Measurements from ENCODE around the gene BAIAP3. TPM values are rescaled to one million over a fixed set of nuclear protein-coding genes. Genes with fewer than 3 reads are reported as not detected.

The BAIAP3 gene
- total RNA-seq, 1 experiment from 2014 or later = 6.8 TPM

DNA sequence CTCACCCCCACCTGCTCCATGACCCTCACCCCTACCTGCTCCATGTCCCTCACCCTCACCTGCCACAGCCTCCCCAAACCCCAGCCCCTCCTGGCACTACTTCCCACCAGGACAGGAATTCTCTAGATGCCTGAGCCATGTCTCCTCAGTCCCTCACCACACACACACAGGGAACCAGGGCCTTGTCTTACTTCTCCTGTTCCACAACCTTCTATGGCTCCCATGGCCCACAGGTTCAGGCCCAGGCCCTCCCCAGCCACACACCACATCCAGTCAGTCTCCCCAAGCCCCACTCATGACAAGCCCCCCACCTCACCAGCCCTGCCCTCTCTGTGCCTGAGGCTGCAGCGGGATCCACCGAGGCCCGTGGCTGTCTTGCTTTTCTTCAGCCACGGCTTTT is 27.1 kb upstream of the BAIAP3 start:
- H3K9ac ChIP-seq (ENCODE audit: extremely low read depth, insufficient read length, low read length) = no peak overlapping the region
- WGBS (ENCODE audit: extremely low coverage, insufficient read length, low lambda C conversion rate) = no CpG with 5 or more reads among the region's 4 CpGs
- no peak overlapping the region for H3K56ac ChIP-seq (ENCODE audit: insufficient read length, low read depth, low read length)
- H3K4me1 ChIP-seq (ENCODE audit: insufficient read depth, low read length) = no peaks in the 10 kb centered on the region; the same call in 1 of the 2 replicates
- H3K27ac Mint-ChIP-seq = peak overlapping the region in 2 of 3 experiments; percentile 78 to 83; a peak in 2 of 7 replicates
- H2BK5ac ChIP-seq (ENCODE audit: insufficient read length, low read length) = no peak overlapping the region
- H2AK5ac ChIP-seq (ENCODE audit: insufficient read length, low read length) = no peak overlapping the region
- H3K36me3 Mint-ChIP-seq (ENCODE audit: insufficient read depth in 1 of 3, low read depth in 3 of 3) = peaks cover 6 to 12% (median 11%) of the 10 kb centered on the region in 3 experiments
- no peak overlapping the region for H4K8ac ChIP-seq (replicated peaks; ENCODE audit: insufficient read length, low read depth, low read length)
- H3K4me1 Mint-ChIP-seq = peaks cover 19 to 37% of the 10 kb centered on the region in 2 experiments
- H3T11ph ChIP-seq (ENCODE audit: low read length) = no peak overlapping the region
- no peak overlapping the region for H2BK120ac ChIP-seq (ENCODE audit: low read depth, low read length, poor library complexity, severe bottlenecking)
- H2BK15ac ChIP-seq (ENCODE audit: low read depth, low read length) = no peak overlapping the region
- no peak overlapping the region for H2BK12ac ChIP-seq (ENCODE audit: insufficient read length, low read depth, low read length)
- peaks cover 15% of the 10 kb centered on the region for H3K79me2 ChIP-seq (ENCODE audit: insufficient read depth, low read length)
- TF ChIP-seq, protein P1, sequence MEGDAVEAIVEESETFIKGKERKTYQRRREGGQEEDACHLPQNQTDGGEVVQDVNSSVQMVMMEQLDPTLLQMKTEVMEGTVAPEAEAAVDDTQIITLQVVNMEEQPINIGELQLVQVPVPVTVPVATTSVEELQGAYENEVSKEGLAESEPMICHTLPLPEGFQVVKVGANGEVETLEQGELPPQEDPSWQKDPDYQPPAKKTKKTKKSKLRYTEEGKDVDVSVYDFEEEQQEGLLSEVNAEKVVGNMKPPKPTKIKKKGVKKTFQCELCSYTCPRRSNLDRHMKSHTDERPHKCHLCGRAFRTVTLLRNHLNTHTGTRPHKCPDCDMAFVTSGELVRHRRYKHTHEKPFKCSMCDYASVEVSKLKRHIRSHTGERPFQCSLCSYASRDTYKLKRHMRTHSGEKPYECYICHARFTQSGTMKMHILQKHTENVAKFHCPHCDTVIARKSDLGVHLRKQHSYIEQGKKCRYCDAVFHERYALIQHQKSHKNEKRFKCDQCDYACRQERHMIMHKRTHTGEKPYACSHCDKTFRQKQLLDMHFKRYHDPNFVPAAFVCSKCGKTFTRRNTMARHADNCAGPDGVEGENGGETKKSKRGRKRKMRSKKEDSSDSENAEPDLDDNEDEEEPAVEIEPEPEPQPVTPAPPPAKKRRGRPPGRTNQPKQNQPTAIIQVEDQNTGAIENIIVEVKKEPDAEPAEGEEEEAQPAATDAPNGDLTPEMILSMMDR (conservative IDR thresholded peaks at IDR 0.05) = no peak
- H3K18ac ChIP-seq (ENCODE audit: insufficient read length, low read depth, low read length) = no peak overlapping the region
- no peak overlapping the region for H3K23ac ChIP-seq (ENCODE audit: insufficient read length, low read depth, low read length)
- H3K4ac ChIP-seq (ENCODE audit: low read depth, low read length) = no peak overlapping the region
- H3K23me2 ChIP-seq (ENCODE audit: insufficient read length, low read depth, low read length, poor library complexity, severe bottlenecking) = peaks cover 13% of the 10 kb centered on the region
- H4K91ac ChIP-seq (ENCODE audit: insufficient read length, low read depth, low read length) = no peak overlapping the region
- H3K9me3 ChIP-seq (ENCODE audit: control insufficient read depth, low read depth, low read length) = no peaks in the 10 kb centered on the region
- peaks cover 3% of the 10 kb centered on the region for H4K20me1 ChIP-seq (ENCODE audit: control insufficient read depth, insufficient read depth, insufficient read length)
- no peak overlapping the region for H2BK20ac ChIP-seq (ENCODE audit: low read depth, low read length, poor library complexity, severe bottlenecking)
- peaks cover 4 to 6% of the 10 kb centered on the region in 2 experiments for H3K9me3 Mint-ChIP-seq
- H3K79me1 ChIP-seq (ENCODE audit: insufficient read depth, low read depth, low read length, poor library complexity, severe bottlenecking) = peaks cover 4% of the 10 kb centered on the region
- no peak for DNase-seq
- no peaks in the 10 kb centered on the region for H3K27me3 ChIP-seq (ENCODE audit: insufficient read depth, low read length)
- no peak overlapping the region for H3K27ac ChIP-seq (ENCODE audit: insufficient read length, low read depth, low read length)
- H2AFZ ChIP-seq (ENCODE audit: low read length) = no peak overlapping the region
- no peak overlapping the region for H3K14ac ChIP-seq (ENCODE audit: insufficient read depth, low read length)
- H3K27me3 Mint-ChIP-seq (ENCODE audit: low read depth) = peaks cover 7% of the 10 kb centered on the region; the same call in 1 of the 2 replicates
- H3K4me2 ChIP-seq (ENCODE audit: insufficient read depth, insufficient read length, low read length) = no peak overlapping the region
- H3K4me3 Mint-ChIP-seq = peak overlapping the region in 1 of 2 experiments; percentile 68; a peak in 1 of 5 replicates
- no peak overlapping the region for H4K5ac ChIP-seq (ENCODE audit: insufficient read length, low read depth, low read length)

Measured in H9 (cell line).